Keratinocyte (primary cell): Measurements from ENCODE around the gene RAB8B. TPM values are rescaled to one million over a fixed set of nuclear protein-coding genes. Genes with fewer than 3 reads are reported as not detected.

ENCODE experiments used
- DNase-seq: peaks from one replicate; pipeline ENCODE4 v3.0.0-alpha.2; 2011; ENCODE audit warnings: low read depth, missing footprints, low spot score
- FAIRE-seq: peaks from 2 replicates; lab custom pipeline; 2011; peaks lifted over from hg19 to GRCh38; lab: Jason Lieb, UNC
- H2AFZ ChIP-seq: 2 replicates; pipeline ENCODE4 v1.6.0; 2012; ENCODE audit warnings: low read length, control low read depth, inconsistent platforms; ENCODE audit not compliant: control insufficient read depth
- H3K27ac ChIP-seq: 2 replicates; pipeline ENCODE4 v1.5.1; 2011; ENCODE audit warnings: low read length; ENCODE audit not compliant: control insufficient read depth, insufficient read depth
- H3K27me3 ChIP-seq: 3 replicates; pipeline ENCODE4 v1.6.0; 2011; ENCODE audit warnings: low read length; ENCODE audit not compliant: control insufficient read depth, insufficient read depth; ENCODE audit errors: extremely low read depth
- H3K36me3 ChIP-seq, 2 experiments: 2 replicates in 1 of 2; 3 replicates in 1 of 2; pipeline ENCODE4 v1.5.1; 2011; ENCODE audit warnings: low read length in 2 of 2, mild to moderate bottlenecking in 1 of 2; ENCODE audit not compliant: control insufficient read depth in 2 of 2, insufficient read depth in 2 of 2; ENCODE audit errors: extremely low read depth in 1 of 2
- H3K4me1 ChIP-seq: 3 replicates; pipeline ENCODE4 v1.5.1; 2011; ENCODE audit warnings: low read length; ENCODE audit not compliant: control insufficient read depth, insufficient read depth; ENCODE audit errors: extremely low read depth
- H3K4me2 ChIP-seq: 3 replicates; pipeline ENCODE4 v1.6.0; 2011; ENCODE audit warnings: low read depth, low read length; ENCODE audit not compliant: control insufficient read depth, insufficient read depth; ENCODE audit errors: extremely low read depth
- H3K4me3 ChIP-seq, 3 experiments: fragments of 200-600 bp in 1 of 3; sonication (generic) in 1 of 3; 2 replicates in 2 of 3; 3 replicates in 1 of 3; pipeline ENCODE4 v1.5.1; 2011 to 2016; ENCODE audit warnings: low read length in 3 of 3, mild to moderate bottlenecking in 3 of 3, control low read depth in 2 of 3, inconsistent platforms in 1 of 3, low read depth in 1 of 3, mixed read lengths in 1 of 3, mixed run types in 1 of 3, moderate library complexity in 1 of 3; ENCODE audit not compliant: control insufficient read depth in 2 of 3, insufficient read depth in 2 of 3; ENCODE audit errors: extremely low read depth in 1 of 3
- H3K79me2 ChIP-seq: 2 replicates; pipeline ENCODE4 v1.6.0; 2012; ENCODE audit warnings: low read length; ENCODE audit not compliant: control insufficient read depth, insufficient read depth
- H3K9ac ChIP-seq: 3 replicates; pipeline ENCODE4 v1.6.0; 2011; ENCODE audit warnings: low read length; ENCODE audit not compliant: control insufficient read depth, insufficient read depth; ENCODE audit errors: extremely low read depth
- H3K9me1 ChIP-seq: 3 replicates; pipeline ENCODE4 v1.6.0; 2011; ENCODE audit warnings: low read length; ENCODE audit not compliant: control insufficient read depth, insufficient read depth; ENCODE audit errors: extremely low read depth
- H3K9me3 ChIP-seq: 2 replicates; pipeline ENCODE4 v1.5.1; 2012; ENCODE audit warnings: low read depth, low read length; ENCODE audit not compliant: control insufficient read depth
- H4K20me1 ChIP-seq: 3 replicates; pipeline ENCODE4 v1.6.0; 2011; ENCODE audit warnings: low read length; ENCODE audit not compliant: control insufficient read depth, insufficient read depth; ENCODE audit errors: extremely low read depth
- EZH2 ChIP-seq: IDR thresholded peaks from one replicate; pipeline ENCODE4 v1.6.1; 2012; ENCODE audit warnings: inconsistent platforms, mild to moderate bottlenecking, low read length, moderate library complexity
- dilution Hi-C: fragments of 300-500 bp; cut with MboI; formaldehyde crosslinking; loops from one replicate; pipeline ENCODE4 v1.7.0; 2020; ENCODE audit warnings: low sequenced_read_pairs; ENCODE audit not compliant: extremely low pct_ligation_motif_present
- polyA plus RNA-seq, 5 experiments: library from polyadenylated mRNA; depleted of rRNA in 3 of 5; stranded (reverse) in 3 of 5; stranded (forward) in 1 of 5; unstranded in 1 of 5; fragments of >200 nt; gene quantifications; 1 replicate in 1 of 5; 2 replicates in 3 of 5; 3 replicates in 1 of 5; pipeline versions ENCODE4 v1.2.1 to v1.2.3, GENCODE V29; 2011 to 2012; ENCODE audit warnings: missing spikeins in 2 of 5, low read depth in 1 of 5, low replicate concordance in 1 of 5
- TF ChIP-seq, protein P1 (sequence below), 3 experiments: IDR thresholded peaks in 1 of 3; conservative IDR thresholded peaks in 1 of 3; optimal IDR thresholded peaks in 1 of 3; 2 replicates in 2 of 3; 3 replicates in 1 of 3; pipeline versions ENCODE3 to v1.5.1; 2011; ENCODE audit warnings: low read length in 3 of 3, mild to moderate bottlenecking in 3 of 3, moderate library complexity in 2 of 3, control low read depth in 1 of 3, inconsistent platforms in 1 of 3; ENCODE audit not compliant: insufficient read depth in 2 of 3; ENCODE audit errors: extremely low read depth in 1 of 3

RAB8B gene
- polyA plus RNA-seq, 1 donor (not counting 4 experiments of a cell fraction or from before 2014, with no cell fraction given): 31.2 TPM

DNA sequence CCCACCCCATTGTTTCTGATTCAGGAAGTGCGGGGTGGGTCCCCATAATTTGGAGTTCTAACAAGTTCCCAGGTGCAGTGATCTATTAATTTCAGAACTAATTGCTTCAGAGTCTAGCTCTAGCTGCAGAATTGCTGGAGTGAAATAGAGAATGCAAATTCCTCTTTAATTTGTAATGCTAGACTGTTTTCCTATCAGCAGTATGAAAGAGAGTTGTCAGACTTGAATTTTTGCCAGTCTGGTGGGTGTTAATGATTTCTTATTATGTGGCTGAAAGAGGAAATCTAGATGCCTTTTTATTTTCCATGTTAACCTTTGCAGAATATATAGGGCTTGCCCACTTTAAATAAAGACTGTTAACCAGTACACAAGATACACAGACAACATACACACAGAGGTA lies 111.7 kb downstream of the RAB8B start:
- FAIRE-seq: no peak
- H3K9ac ChIP-seq: no peak overlapping the region
- H3K9me1 ChIP-seq: no peaks in the 10 kb centered on the region
- no peak overlapping the region for H3K4me2 ChIP-seq
- H3K4me3 ChIP-seq: no peak overlapping the region
- no peaks in the 10 kb centered on the region for H3K27me3 ChIP-seq
- H3K27ac ChIP-seq: no peak overlapping the region
- no peak for DNase-seq
- H3K9me3 ChIP-seq: no peaks in the 10 kb centered on the region
- H3K4me1 ChIP-seq: no peaks in the 10 kb centered on the region
- no peaks in the 10 kb centered on the region for H3K79me2 ChIP-seq
- peaks cover 0 to 1% of the 10 kb centered on the region in 2 experiments for H3K36me3 ChIP-seq
- no peak overlapping the region for H2AFZ ChIP-seq
- TF ChIP-seq EZH2: no peak
- TF ChIP-seq, protein P1, sequence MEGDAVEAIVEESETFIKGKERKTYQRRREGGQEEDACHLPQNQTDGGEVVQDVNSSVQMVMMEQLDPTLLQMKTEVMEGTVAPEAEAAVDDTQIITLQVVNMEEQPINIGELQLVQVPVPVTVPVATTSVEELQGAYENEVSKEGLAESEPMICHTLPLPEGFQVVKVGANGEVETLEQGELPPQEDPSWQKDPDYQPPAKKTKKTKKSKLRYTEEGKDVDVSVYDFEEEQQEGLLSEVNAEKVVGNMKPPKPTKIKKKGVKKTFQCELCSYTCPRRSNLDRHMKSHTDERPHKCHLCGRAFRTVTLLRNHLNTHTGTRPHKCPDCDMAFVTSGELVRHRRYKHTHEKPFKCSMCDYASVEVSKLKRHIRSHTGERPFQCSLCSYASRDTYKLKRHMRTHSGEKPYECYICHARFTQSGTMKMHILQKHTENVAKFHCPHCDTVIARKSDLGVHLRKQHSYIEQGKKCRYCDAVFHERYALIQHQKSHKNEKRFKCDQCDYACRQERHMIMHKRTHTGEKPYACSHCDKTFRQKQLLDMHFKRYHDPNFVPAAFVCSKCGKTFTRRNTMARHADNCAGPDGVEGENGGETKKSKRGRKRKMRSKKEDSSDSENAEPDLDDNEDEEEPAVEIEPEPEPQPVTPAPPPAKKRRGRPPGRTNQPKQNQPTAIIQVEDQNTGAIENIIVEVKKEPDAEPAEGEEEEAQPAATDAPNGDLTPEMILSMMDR (optimal IDR thresholded peaks at IDR 0.05 in 1 of 3, IDR thresholded peaks at IDR 0.05 in 1 of 3, conservative IDR thresholded peaks at IDR 0.05 in 1 of 3; ENCODE audit: extremely low read depth in 1 of 3, insufficient read depth in 2 of 3, low read length in 3 of 3): no peak
- H4K20me1 ChIP-seq: no peaks in the 10 kb centered on the region
- dilution Hi-C loops: no loop called here

DNA sequence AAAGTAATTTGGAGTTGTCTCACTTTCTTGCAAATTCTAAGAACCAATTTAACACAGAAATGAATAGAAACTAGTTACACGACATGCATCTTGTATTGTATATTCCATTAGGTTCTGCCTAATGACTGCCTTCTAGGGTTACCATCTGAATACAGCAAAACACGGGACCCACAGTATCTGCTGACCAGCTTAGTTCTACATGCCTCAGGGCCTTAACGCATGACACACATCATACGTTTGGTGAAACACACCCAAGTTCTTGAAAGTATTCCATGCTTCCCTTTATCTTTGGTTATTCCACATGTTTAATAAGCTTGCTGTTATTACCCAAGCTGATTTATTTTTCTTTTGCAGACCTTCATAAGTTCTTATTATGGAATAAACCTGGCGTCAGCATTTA lies 115.9 kb downstream of the RAB8B start:
- dilution Hi-C loops: no loop called here
- DNase-seq (no peak), FAIRE-seq (no peak)
- no peak overlapping the region for H3K9ac ChIP-seq
- H3K9me3 ChIP-seq: no peaks in the 10 kb centered on the region
- H3K36me3 ChIP-seq: no peaks in the 10 kb centered on the region
- no peak overlapping the region for H3K4me3 ChIP-seq
- no peak overlapping the region for H3K27ac ChIP-seq
- H3K27me3 ChIP-seq: no peaks in the 10 kb centered on the region
- no peaks in the 10 kb centered on the region for H4K20me1 ChIP-seq
- no peak overlapping the region for H2AFZ ChIP-seq
- H3K9me1 ChIP-seq: no peaks in the 10 kb centered on the region
- H3K4me1 ChIP-seq: peaks cover 4% of the 10 kb centered on the region
- TF ChIP-seq EZH2: no peak
- TF ChIP-seq, protein P1 (optimal IDR thresholded peaks at IDR 0.05 in 1 of 3, IDR thresholded peaks at IDR 0.05 in 1 of 3, conservative IDR thresholded peaks at IDR 0.05 in 1 of 3; ENCODE audit: extremely low read depth in 1 of 3, insufficient read depth in 2 of 3, low read length in 3 of 3): no peak
- no peaks in the 10 kb centered on the region for H3K79me2 ChIP-seq
- H3K4me2 ChIP-seq: no peak overlapping the region
